Naive thymus-derived CD4-positive, alpha-beta T cell (primary cell): ENCODE data around the gene NINJ2. TPM values are rescaled to one million over a fixed set of nuclear protein-coding genes. Genes with fewer than 3 reads are reported as not detected.
A peak's percentile ranks its signal among the peaks of the same experiment; 100 is the strongest.

Experiments used
- ATAC-seq: fragments of 150-1000 bp; cut with Tn5 transposase; 2 replicates; pipeline ENCODE4 v1.10.0; 2021; ENCODE audit warnings: mild to moderate bottlenecking, moderate library complexity
- CTCF ChIA-PET: fragments of 350-600 bp; sonication (Branson Sonifier 250); formaldehyde crosslinking; loops from one replicate; lab custom pipeline; 2021; ENCODE audit warnings: antibody characterized with exemption; lab: Charles Lee
- POLR2A ChIA-PET: fragments of 350-600 bp; sonication (Branson Sonifier 250); formaldehyde crosslinking; loops from one replicate; lab custom pipeline; 2021; ENCODE audit warnings: antibody characterized with exemption, inconsistent platforms; lab: Charles Lee
- DNase-seq, 9 donors: peaks; one replicate each; pipeline versions ENCODE4 v3.0.0 to v3.0.0-alpha.2; 2020 to 2022; ENCODE audit warnings: mixed read lengths in 1 of 9
- H3K27ac ChIP-seq: one replicate; pipeline ENCODE4 v1.7.0; 2013; ENCODE audit warnings: mild to moderate bottlenecking, low read depth, low read length, moderate library complexity
- H3K27me3 ChIP-seq, 2 donors: one replicate each; pipeline ENCODE4 v1.7.0; 2013; ENCODE audit warnings: low read length in 2 of 2, mild to moderate bottlenecking in 2 of 2, moderate library complexity in 2 of 2; ENCODE audit not compliant: control insufficient read depth in 2 of 2, insufficient read depth in 2 of 2
- H3K36me3 ChIP-seq, 3 experiments: 1 replicate in 2 of 3; 2 replicates in 1 of 3; pipeline ENCODE4 v1.7.0; 2013; ENCODE audit warnings: low read length in 3 of 3, mild to moderate bottlenecking in 3 of 3, moderate library complexity in 1 of 3; ENCODE audit not compliant: insufficient read depth in 3 of 3, control insufficient read depth in 2 of 3
- H3K4me1 ChIP-seq, 2 donors: one replicate each; pipeline ENCODE4 v1.7.0; 2013; ENCODE audit warnings: low read length in 2 of 2, mild to moderate bottlenecking in 2 of 2, moderate library complexity in 1 of 2; ENCODE audit not compliant: control insufficient read depth in 2 of 2, insufficient read depth in 2 of 2
- H3K4me3 ChIP-seq: 2 replicates; pipeline ENCODE4 v1.7.0; 2013; ENCODE audit warnings: mild to moderate bottlenecking, low read length
- H3K9me3 ChIP-seq, 3 experiments: 1 replicate in 2 of 3; 2 replicates in 1 of 3; pipeline ENCODE4 v1.7.0; 2013; ENCODE audit warnings: low read length in 3 of 3; ENCODE audit not compliant: control insufficient read depth in 2 of 3
- H3K27ac Mint-ChIP-seq, 9 donors: one replicate each; pipeline ENCODE4 v1.8.0; 2020 to 2022; ENCODE audit warnings: mixed read lengths in 9 of 9, mild to moderate bottlenecking in 8 of 9, moderate library complexity in 5 of 9, inconsistent platforms in 2 of 9
- H3K27me3 Mint-ChIP-seq, 5 donors: one replicate each; pipeline ENCODE4 v1.8.0; 2021 to 2022; ENCODE audit warnings: mixed read lengths in 5 of 5, mild to moderate bottlenecking in 1 of 5
- H3K36me3 Mint-ChIP-seq, 5 donors: one replicate each; pipeline ENCODE4 v1.8.0; 2020 to 2022; ENCODE audit warnings: mixed read lengths in 5 of 5, mild to moderate bottlenecking in 3 of 5, inconsistent platforms in 1 of 5
- H3K4me1 Mint-ChIP-seq, 7 donors: one replicate each; pipeline ENCODE4 v1.8.0; 2020 to 2022; ENCODE audit warnings: mixed read lengths in 7 of 7, mild to moderate bottlenecking in 3 of 7, inconsistent platforms in 1 of 7
- H3K4me3 Mint-ChIP-seq, 10 donors: one replicate each; pipeline ENCODE4 v1.8.0; 2020 to 2022; ENCODE audit warnings: mild to moderate bottlenecking in 10 of 10, mixed read lengths in 10 of 10, moderate library complexity in 6 of 10, inconsistent platforms in 2 of 10
- H3K9me3 Mint-ChIP-seq, 11 donors: one replicate each; pipeline ENCODE4 v1.8.0; 2020 to 2022; ENCODE audit warnings: mixed read lengths in 11 of 11, mild to moderate bottlenecking in 4 of 11, inconsistent platforms in 1 of 11, moderate library complexity in 1 of 11
- intact Hi-C, 2 donors: fragments of 100-400 bp; cut with micrococcal nuclease; formaldehyde crosslinking; loops; one replicate each; pipeline ENCODE4 v1.15.1; 2023
- polyA plus RNA-seq, 2 donors: library from polyadenylated mRNA; unstranded; fragments of 300-500 nt; fragmentation: Illumina TruSeq; gene quantifications; one replicate each; pipeline ENCODE4 v1.2.3, GENCODE V29; 2021
- total RNA-seq, 6 experiments: library from RNA in 5 of 6; stranded (reverse) in 5 of 6; gene quantifications; 1 replicate in 5 of 6; 2 replicates in 1 of 6; pipeline ENCODE4 v1.2.3 and lab custom pipeline; 2021 to 2026

The NINJ2 gene
- total and polyA plus RNA-seq, 7 experiments from 2014 or later = 0.84 to 11.2 (median 5.1) TPM

DNA sequence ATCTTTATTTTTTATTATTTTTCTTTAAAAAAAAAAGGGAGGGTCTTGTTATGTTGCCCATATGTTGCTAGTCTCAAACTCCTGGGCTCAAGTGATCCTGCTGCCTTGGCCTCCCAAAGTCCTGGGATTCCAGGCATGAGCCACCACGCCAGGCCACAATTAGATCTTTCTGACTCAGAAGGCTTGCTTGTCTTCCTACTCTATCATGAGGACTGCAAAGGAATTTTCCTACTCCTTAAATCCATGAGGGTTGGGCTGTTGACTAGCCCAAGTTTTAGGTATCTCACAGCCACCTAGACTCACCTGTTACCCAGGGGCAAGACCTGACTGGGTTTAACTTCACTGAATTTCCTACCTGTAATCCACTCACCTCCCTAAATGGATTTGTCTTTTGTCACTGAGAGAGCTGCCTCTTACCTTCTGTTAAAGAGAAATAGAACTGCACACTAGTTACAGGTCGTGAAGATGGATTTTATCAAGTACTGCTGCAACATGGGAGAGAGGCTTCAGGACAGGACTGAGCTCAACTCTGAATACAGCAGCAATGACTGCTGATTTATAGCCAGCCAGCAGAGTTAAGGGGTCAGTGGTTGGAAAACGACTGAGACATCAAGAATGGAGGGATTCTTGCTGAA is 131.2 kb downstream of the NINJ2 start:
- Histone ChIP-seq H3K9me3 (peaks cover 0 to 17% (median 0%) of the 10 kb centered on the region in 3 experiments), H3K36me3 (no peaks in the 10 kb centered on the region), H3K4me3 (no peak overlapping the region), H3K27ac (no peak overlapping the region), H3K27me3 (no peaks in the 10 kb centered on the region), H3K4me1 (no peaks in the 10 kb centered on the region)
- peaks cover 6 to 38% (median 13%) of the 10 kb centered on the region in 11 donors for H3K9me3 Mint-ChIP-seq
- H3K36me3 Mint-ChIP-seq = peaks cover 0 to 10% (median 6%) of the 10 kb centered on the region in 5 donors
- no peaks in the 10 kb centered on the region for H3K4me1 Mint-ChIP-seq
- POLR2A ChIA-PET = no interaction called here
- CTCF ChIA-PET = no interaction called here
- H3K27ac Mint-ChIP-seq = no peak overlapping the region
- peaks cover 0 to 5% (median 0%) of the 10 kb centered on the region in 5 donors for H3K27me3 Mint-ChIP-seq
- no peak overlapping the region for H3K4me3 Mint-ChIP-seq
- intact Hi-C loops = no loop called here
- ATAC-seq (no peak), DNase-seq (no peak)

DNA sequence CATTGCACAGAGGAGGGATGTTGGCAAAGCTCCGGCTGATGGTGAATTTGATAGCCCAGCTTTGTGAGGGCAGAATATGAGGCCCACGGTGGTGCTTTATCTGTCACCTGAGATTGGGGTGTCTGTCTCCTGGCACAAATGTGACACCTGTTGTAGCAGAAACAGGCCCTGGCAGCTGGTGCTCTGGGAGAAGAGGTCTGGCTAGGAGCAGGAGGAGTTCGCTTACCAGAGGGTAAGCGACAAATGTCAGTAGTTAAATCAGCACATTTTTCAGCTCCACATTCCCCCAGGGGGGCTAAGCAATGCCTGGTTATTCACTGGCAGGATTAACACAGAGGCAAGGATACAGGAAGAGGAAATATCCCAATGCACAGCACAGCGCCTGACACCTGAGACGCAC is 132.4 kb downstream of the NINJ2 start:
- H3K9me3 ChIP-seq = peaks cover 0 to 17% (median 0%) of the 10 kb centered on the region in 3 experiments
- H3K4me1 ChIP-seq = no peaks in the 10 kb centered on the region
- H3K36me3 Mint-ChIP-seq = peaks cover 0 to 10% (median 6%) of the 10 kb centered on the region in 5 donors
- H3K27me3 ChIP-seq = no peaks in the 10 kb centered on the region
- H3K27ac ChIP-seq = no peak overlapping the region
- ATAC-seq (no peak), DNase-seq (no peak)
- POLR2A ChIA-PET = no interaction called here
- intact Hi-C loops = no loop called here
- H3K4me3 Mint-ChIP-seq = no peak overlapping the region
- no peak overlapping the region for H3K4me3 ChIP-seq
- peaks cover 6 to 38% (median 13%) of the 10 kb centered on the region in 11 donors for H3K9me3 Mint-ChIP-seq
- H3K36me3 ChIP-seq = no peaks in the 10 kb centered on the region
- CTCF ChIA-PET = no interaction called here
- H3K4me1 Mint-ChIP-seq = peaks cover 0 to 1% (median 0%) of the 10 kb centered on the region in 7 donors
- H3K27me3 Mint-ChIP-seq = peaks cover 0 to 7% (median 0%) of the 10 kb centered on the region in 5 donors
- H3K27ac Mint-ChIP-seq = no peak overlapping the region

DNA sequence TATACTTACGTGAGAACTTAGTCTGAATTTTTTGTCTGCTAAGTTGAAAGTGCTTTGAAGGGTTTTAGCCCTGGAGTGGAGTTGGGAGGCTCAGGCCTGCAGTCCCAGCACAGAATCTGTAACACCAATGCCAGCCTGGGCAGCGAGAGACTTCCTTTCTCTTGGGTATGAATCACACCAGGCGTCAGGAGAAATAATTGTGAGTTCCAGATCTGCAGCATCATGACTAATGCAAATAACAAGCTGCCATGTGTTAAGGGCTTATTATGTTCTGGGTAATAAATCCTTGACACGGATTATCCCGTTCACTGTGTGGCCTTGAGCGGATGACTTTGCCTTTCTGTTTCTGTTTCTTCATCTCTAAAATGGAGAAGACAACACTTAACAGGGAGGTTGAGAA is 132.9 kb downstream of the NINJ2 start:
- intact Hi-C loops = no loop called here
- Mint-ChIP-seq H3K27me3 (peaks cover 0 to 5% (median 3%) of the 10 kb centered on the region in 5 donors), H3K4me1 (peaks cover 0 to 1% (median 0%) of the 10 kb centered on the region in 7 donors), H3K4me3 (no peak overlapping the region), H3K9me3 (peaks cover 6 to 38% (median 13%) of the 10 kb centered on the region in 11 donors), H3K27ac (peak overlapping the region in 1 of 9 donors; percentile 30), H3K36me3 (peaks cover 2 to 10% (median 6%) of the 10 kb centered on the region in 5 donors)
- CTCF ChIA-PET = no interaction called here
- no peaks in the 10 kb centered on the region for H3K36me3 ChIP-seq
- H3K9me3 ChIP-seq = peaks cover 0 to 17% (median 0%) of the 10 kb centered on the region in 3 experiments
- no peak overlapping the region for H3K27ac ChIP-seq
- ATAC-seq (no peak), DNase-seq (no peak)
- POLR2A ChIA-PET = no interaction called here
- H3K4me1 ChIP-seq = no peaks in the 10 kb centered on the region
- H3K27me3 ChIP-seq = no peaks in the 10 kb centered on the region
- H3K4me3 ChIP-seq = no peak overlapping the region

DNA sequence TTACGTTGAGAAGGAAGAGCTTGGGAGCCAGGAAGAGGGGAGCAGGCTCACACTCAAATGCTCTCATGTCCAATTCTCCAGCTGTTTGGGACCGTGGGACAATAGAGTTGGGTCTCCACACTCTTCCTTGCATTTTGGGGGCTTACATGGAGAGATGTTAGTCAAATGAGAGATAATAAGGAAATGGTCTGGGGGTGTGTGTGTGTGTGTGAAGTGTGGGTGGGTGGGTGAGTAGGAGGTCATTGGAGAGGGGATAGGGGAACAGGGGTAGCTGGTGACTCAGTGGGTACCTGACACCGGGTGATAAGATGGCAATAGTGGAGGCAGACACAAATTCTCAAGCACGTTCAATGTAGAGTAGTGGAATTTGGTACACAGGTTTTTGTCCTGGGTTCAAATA is 135.5 kb downstream of the NINJ2 start:
- Mint-ChIP-seq H3K36me3 (peaks cover 2 to 9% (median 6%) of the 10 kb centered on the region in 5 donors), H3K4me1 (peaks cover 0 to 1% (median 0%) of the 10 kb centered on the region in 7 donors), H3K27me3 (peaks cover 0 to 5% (median 3%) of the 10 kb centered on the region in 5 donors), H3K27ac (no peak overlapping the region), H3K4me3 (no peak overlapping the region), H3K9me3 (peaks cover 6 to 31% (median 12%) of the 10 kb centered on the region in 11 donors)
- POLR2A ChIA-PET = no interaction called here
- intact Hi-C loops = no loop called here
- no peaks in the 10 kb centered on the region for H3K4me1 ChIP-seq
- no peaks in the 10 kb centered on the region for H3K36me3 ChIP-seq
- H3K27me3 ChIP-seq = no peaks in the 10 kb centered on the region
- no peak overlapping the region for H3K27ac ChIP-seq
- CTCF ChIA-PET = interaction anchor here (0.7 to 0.8 kb wide), 2 partner anchors 70 to 74 kb away, joined by 3 read pairs; no protein-coding TSS in a partner anchor
- DNase-seq (no peak), ATAC-seq (no peak)
- H3K4me3 ChIP-seq = no peak overlapping the region
- H3K9me3 ChIP-seq = peaks cover 0 to 14% (median 0%) of the 10 kb centered on the region in 3 experiments

DNA sequence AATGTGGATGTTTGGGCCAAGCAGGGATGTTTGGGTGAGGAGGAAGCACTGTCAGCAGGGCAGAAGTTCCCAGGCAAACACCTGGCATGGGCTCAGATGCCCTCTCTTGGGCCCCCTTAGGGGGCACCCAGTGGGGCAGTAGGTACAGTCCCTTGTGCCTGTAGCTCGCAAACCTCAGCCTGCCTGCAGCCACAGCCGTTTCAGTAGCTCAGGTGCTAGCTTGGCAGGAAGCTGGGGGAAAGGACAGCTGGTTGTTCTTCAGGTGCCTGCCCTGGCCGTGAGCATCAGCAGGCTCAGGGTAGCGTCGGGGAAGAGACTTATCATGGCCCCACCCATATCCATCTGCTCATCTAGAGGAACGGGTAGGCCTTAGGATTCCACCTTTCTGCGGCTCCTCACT is 136.0 kb downstream of the NINJ2 start:
- H3K4me1 Mint-ChIP-seq = peaks cover 0 to 1% (median 0%) of the 10 kb centered on the region in 7 donors
- no peaks in the 10 kb centered on the region for H3K27me3 ChIP-seq
- H3K9me3 ChIP-seq = peaks cover 0 to 9% (median 0%) of the 10 kb centered on the region in 3 experiments
- ChIA-PET POLR2A (no interaction called here), CTCF (interaction anchor here (0.7 to 0.8 kb wide), 2 partner anchors 69 to 73 kb away, joined by 3 read pairs; no protein-coding TSS in a partner anchor)
- H3K4me3 ChIP-seq = no peak overlapping the region
- no peaks in the 10 kb centered on the region for H3K36me3 ChIP-seq
- no peak overlapping the region for H3K4me3 Mint-ChIP-seq
- no peak for ATAC-seq
- H3K27ac Mint-ChIP-seq = no peak overlapping the region
- no peak for DNase-seq
- H3K27me3 Mint-ChIP-seq = peaks cover 0 to 5% (median 3%) of the 10 kb centered on the region in 5 donors
- H3K36me3 Mint-ChIP-seq = peaks cover 2 to 7% (median 4%) of the 10 kb centered on the region in 5 donors
- H3K9me3 Mint-ChIP-seq = peaks cover 3 to 27% (median 8%) of the 10 kb centered on the region in 11 donors
- no peak overlapping the region for H3K27ac ChIP-seq
- intact Hi-C loops = no loop called here
- no peaks in the 10 kb centered on the region for H3K4me1 ChIP-seq

DNA sequence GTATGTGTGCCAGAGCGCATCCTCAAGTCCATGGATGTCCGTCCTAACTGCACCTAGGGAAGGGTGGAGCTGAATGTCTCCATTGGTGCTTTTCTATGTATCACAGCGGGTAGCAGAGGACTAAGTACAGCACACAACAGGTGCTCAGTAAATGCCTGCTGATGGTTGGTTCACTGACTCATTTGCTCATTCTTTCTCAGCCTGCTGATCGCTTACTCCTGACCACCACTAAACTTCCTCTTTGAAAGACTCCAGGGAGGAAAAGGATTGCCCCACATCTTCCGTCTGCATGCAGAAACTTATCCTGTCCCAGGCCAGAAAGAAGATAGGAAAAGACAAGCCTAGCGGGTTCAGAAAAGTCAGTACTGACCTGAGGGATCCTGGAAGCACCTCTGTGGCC is 137.2 kb downstream of the NINJ2 start:
- Mint-ChIP-seq H3K4me3 (no peak overlapping the region), H3K4me1 (peaks cover 0 to 1% (median 0%) of the 10 kb centered on the region in 7 donors), H3K9me3 (peaks cover 0 to 15% (median 4%) of the 10 kb centered on the region in 11 donors), H3K36me3 (peaks cover 0 to 4% (median 2%) of the 10 kb centered on the region in 5 donors), H3K27ac (no peak overlapping the region), H3K27me3 (peaks cover 0 to 5% (median 3%) of the 10 kb centered on the region in 5 donors)
- CTCF ChIA-PET = no interaction called here
- POLR2A ChIA-PET = no interaction called here
- ATAC-seq = no peak
- Histone ChIP-seq H3K27ac (no peak overlapping the region), H3K27me3 (no peaks in the 10 kb centered on the region), H3K4me1 (no peaks in the 10 kb centered on the region), H3K9me3 (peaks cover 0 to 6% (median 0%) of the 10 kb centered on the region in 3 experiments), H3K4me3 (no peak overlapping the region), H3K36me3 (no peaks in the 10 kb centered on the region)
- intact Hi-C loops = no loop called here
- no peak for DNase-seq
